ENCODE results near the gene ANKRD28. TPM values are rescaled to one million over a fixed set of nuclear protein-coding genes. Genes with fewer than 3 reads are reported as not detected.

ANKRD28 gene
- total and polyA plus RNA-seq, 9 of the 15 experiments (the other 6 are each of a cell fraction or from before 2014, with no cell fraction given), result 11.7 to 66.0 (median 36.7) TPM

- TF ChIP-seq NCOR1 (IDR thresholded peaks at IDR 0.05), result no peak
- TF ChIP-seq, protein P1, sequence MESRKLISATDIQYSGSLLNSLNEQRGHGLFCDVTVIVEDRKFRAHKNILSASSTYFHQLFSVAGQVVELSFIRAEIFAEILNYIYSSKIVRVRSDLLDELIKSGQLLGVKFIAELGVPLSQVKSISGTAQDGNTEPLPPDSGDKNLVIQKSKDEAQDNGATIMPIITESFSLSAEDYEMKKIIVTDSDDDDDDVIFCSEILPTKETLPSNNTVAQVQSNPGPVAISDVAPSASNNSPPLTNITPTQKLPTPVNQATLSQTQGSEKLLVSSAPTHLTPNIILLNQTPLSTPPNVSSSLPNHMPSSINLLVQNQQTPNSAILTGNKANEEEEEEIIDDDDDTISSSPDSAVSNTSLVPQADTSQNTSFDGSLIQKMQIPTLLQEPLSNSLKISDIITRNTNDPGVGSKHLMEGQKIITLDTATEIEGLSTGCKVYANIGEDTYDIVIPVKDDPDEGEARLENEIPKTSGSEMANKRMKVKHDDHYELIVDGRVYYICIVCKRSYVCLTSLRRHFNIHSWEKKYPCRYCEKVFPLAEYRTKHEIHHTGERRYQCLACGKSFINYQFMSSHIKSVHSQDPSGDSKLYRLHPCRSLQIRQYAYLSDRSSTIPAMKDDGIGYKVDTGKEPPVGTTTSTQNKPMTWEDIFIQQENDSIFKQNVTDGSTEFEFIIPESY (CRISPR knock-in tag; IDR thresholded peaks at IDR 0.05), result peak; percentile 83
- no peak for TF ChIP-seq FOSL1 (tag; conservative IDR thresholded peaks at IDR 0.05)
- TF ChIP-seq ETS2 (tag; IDR thresholded peaks at IDR 0.05; ENCODE audit: borderline replicate concordance, poor library complexity, severe bottlenecking), result no peak
- no peak for TF ChIP-seq PTBP1 (IDR thresholded peaks at IDR 0.05; ENCODE audit: low read depth, low read length)
- no peak for TF ChIP-seq TBL1XR1 (IDR thresholded peaks at IDR 0.05; ENCODE audit: low read length in 2 of 2)
- no peak for TF ChIP-seq TBP (optimal IDR thresholded peaks at IDR 0.05; ENCODE audit: low read depth, low read length)
- TF ChIP-seq PHB (CRISPR knock-in tag; IDR thresholded peaks at IDR 0.05), result no peak
- no peak for TF ChIP-seq KHSRP (IDR thresholded peaks at IDR 0.05)
- TF ChIP-seq RBM34 (IDR thresholded peaks at IDR 0.05; ENCODE audit: borderline replicate concordance, insufficient read depth, low read length), result no peak
- no peak for TF ChIP-seq ARHGAP35 (IDR thresholded peaks at IDR 0.05; ENCODE audit: partially characterized antibody)
- no peak for TF ChIP-seq ZNF609 (CRISPR knock-in tag; IDR thresholded peaks at IDR 0.05; ENCODE audit: borderline replicate concordance)
- no peak for TF ChIP-seq ZNF311 (CRISPR knock-in tag; IDR thresholded peaks at IDR 0.05)
- TF ChIP-seq, protein P2, sequence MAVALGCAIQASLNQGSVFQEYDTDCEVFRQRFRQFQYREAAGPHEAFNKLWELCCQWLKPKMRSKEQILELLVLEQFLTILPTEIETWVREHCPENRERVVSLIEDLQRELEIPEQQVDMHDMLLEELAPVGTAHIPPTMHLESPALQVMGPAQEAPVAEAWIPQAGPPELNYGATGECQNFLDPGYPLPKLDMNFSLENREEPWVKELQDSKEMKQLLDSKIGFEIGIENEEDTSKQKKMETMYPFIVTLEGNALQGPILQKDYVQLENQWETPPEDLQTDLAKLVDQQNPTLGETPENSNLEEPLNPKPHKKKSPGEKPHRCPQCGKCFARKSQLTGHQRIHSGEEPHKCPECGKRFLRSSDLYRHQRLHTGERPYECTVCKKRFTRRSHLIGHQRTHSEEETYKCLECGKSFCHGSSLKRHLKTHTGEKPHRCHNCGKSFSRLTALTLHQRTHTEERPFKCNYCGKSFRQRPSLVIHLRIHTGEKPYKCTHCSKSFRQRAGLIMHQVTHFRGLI (CRISPR knock-in tag; IDR thresholded peaks at IDR 0.05), result no peak
Observed at GRCh38 chr3:15744176-15744575, 53.6 kb downstream of the ANKRD28 start (continued).

All from K562 (cell line).